ENCODE results near the gene IFNA4.
"Not testable (repeated sequence)": the region's sequence is repeated elsewhere in the genome, so short reads cannot be mapped to it uniquely, and the experiment has no call there.

DNA sequence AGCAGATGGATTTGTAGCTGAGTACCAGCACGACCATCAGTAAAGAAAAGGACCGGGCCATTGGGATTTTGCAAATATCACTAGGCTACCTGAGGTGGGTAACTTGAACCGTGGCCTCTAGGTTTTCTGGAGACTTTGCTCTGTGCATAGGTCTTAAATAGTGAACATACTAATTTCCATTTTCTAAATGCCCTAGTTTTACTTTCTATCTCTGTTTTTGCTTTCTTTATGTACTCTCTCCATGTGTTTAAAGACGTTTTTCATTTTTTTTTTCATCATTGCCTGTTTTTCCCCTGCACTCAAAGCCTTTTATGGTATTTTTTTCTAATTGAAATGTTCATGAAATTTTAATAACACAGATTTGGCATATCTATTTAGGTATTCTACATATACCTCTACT is 14.7 kb upstream of the IFNA4 start, which contains the start of gene IFNA7:
- not testable (repeated sequence) for TF ChIP-seq CTCF, POLR2A (IDR thresholded peaks at IDR 0.05)
